AG09319 (cell line): ENCODE measurements around the gene PFDN1.

ENCODE experiments used
- DNase-seq: peaks from one replicate; pipeline ENCODE4 v3.0.0-alpha.2; 2010; ENCODE audit warnings: low read depth; ENCODE audit errors: extremely low read depth
- CTCF ChIP-seq: IDR thresholded peaks from 2 replicates; pipeline ENCODE4 v1.5.1; 2011; ENCODE audit warnings: low read depth, mild to moderate bottlenecking, inconsistent platforms, low read length, moderate library complexity

The PFDN1 gene

DNA sequence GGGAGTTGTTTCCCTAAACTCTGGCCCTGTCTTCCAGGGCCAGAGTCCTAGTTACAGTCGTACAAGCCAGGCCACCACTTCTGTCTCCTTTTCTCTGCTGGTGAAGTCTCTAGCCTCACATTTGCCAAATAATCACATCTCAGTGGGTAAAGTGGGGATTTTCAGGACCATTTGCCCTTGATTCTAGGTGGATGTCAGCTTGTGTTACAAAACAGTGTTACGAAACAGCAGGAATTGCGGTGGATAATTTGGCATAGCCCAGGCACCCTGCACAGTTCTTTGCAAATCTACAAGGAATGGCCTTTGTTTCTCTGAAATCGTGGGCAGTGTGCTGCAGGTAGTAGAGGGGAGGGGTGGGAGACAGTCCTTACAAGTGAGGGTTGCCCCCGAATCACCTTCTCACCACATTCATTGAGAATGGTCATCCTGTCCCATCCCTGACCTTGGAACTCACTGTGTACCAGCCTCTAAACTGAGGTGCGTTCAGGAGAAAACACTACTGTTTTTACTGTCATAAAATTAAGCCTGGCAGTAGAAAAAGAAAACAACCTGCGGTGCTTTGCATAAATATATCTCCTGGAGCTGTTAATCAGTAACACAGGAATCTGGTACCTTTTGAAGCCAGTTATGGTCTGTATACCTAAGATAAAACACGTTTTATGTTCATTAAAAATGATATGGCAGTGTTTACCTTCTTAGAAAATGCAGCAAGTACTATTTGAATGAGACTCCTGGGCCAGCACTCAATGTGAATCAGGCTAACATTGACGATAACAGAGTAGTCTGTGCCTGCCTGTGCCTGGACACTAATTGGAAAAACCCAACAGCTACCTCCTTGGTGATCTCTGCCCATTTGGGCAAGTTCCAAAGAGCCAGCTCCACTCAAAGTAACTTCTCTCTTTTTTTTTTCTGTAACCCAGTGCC is 83.6 kb downstream of the PFDN1 start:
- no peak for TF ChIP-seq CTCF
- no peak for DNase-seq

GRCh38 chr5:140217299-140218026 is 85.4 kb downstream of the PFDN1 start:
- DNase-seq: no peak
- no peak for TF ChIP-seq CTCF

DNA sequence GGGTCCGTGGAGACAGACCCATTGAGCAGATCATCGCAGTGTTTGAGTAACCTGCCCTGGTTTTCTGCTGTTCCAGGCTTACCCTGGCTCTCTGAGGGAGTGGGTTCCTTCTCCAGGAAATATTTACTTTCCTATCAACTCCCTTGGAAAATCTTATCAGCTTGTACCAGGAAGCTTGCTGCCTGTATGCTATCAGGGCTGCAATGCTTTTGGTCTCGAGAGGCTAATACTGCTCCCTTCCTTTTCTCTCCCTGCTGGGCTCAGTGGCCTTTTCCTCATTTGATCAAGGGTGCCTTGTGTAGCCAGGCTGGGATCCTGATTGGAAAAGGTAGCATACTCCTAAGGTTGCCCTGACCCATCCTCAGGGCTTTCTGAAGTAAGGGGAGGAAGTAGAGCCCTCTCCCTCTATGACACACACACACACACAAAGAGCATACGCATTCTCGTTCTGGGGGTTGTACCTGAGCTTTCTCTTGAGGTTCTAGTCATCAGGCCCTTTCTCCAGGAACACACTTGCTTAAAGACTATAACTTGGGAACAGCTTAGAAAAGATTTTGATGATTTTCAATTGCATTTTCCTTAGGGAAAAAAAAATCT is 86.3 kb downstream of the PFDN1 start:
- DNase-seq: no peak
- no peak for TF ChIP-seq CTCF

- no peak for DNase-seq
- TF ChIP-seq CTCF: no peak
Measured at GRCh38 chr5:140215276-140215675, 87.6 kb downstream of the PFDN1 start.

GRCh38 chr5:140214831-140215230 is 88.1 kb downstream of the PFDN1 start:
- peak; percentile 76 for DNase-seq
- TF ChIP-seq CTCF: no peak

DNA sequence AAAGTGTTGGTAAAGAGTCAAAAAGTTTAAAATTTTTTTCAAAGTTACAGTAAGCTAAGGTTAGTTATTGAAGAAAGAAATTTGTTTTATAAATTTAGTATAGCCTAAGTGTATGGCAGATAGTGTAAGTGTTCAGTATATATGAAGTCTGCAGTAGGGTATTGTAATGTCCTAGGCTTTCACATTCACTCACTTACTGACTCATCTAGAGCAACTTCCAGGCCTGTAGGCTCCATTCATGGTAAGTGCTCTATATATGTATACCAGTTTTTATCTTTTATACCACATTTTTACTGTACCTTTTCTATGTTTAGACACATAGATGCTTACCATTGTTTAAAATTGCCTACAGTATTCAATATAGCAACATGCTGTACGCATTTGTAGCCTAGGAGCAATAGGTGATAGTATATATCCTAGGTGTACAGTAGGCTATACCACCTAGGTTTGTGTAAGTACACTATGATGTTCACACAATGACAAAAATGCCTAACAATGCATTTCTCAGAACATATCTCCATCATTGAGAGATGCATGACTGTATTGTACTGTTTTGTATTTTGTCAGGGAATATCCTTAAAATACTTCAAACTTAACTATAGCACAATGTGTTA is 89.4 kb downstream of the PFDN1 start:
- TF ChIP-seq CTCF: no peak
- DNase-seq: no peak
